GM23338 (cell line): ENCODE data around the gene DOCK11.

ENCODE experiments used
- CREB1 ChIP-seq: fragments of 250-450 bp; sonication (Bioruptor Pico); IDR thresholded peaks from 2 replicates; pipeline ENCODE4 v1.5.0; 2020; ENCODE audit warnings: low read depth, mild to moderate bottlenecking, moderate library complexity
- CTCF ChIP-seq, 2 experiments: fragments of 200-600 bp in 1 of 2; sonication (generic) in 1 of 2; conservative IDR thresholded peaks; 2 replicates each; pipeline versions ENCODE4 v1.5.1 to v1.6.1; 2016 to 2017; ENCODE audit warnings: antibody characterized with exemption in 2 of 2, low read depth in 2 of 2, mild to moderate bottlenecking in 2 of 2, moderate library complexity in 1 of 2
- EZH2 ChIP-seq: fragments of 200-600 bp; sonication (generic); IDR thresholded peaks from one replicate; pipeline ENCODE4 v1.8.0; 2017; ENCODE audit warnings: antibody characterized with exemption, mild to moderate bottlenecking, low read depth; ENCODE audit not compliant: unreplicated experiment
- EZH2phosphoT487 ChIP-seq: fragments of 200-600 bp; sonication (generic); IDR thresholded peaks from one replicate; pipeline ENCODE4 v1.8.1; 2018; ENCODE audit warnings: antibody characterized with exemption; ENCODE audit not compliant: unreplicated experiment
- POLR2AphosphoS5 ChIP-seq: IDR thresholded peaks from 2 replicates; pipeline ENCODE4 v1.6.1; 2016; ENCODE audit warnings: antibody characterized with exemption, low read depth
- ZNF331 ChIP-seq: fragments of 250-450 bp; sonication (Bioruptor Pico); IDR thresholded peaks from 2 replicates; pipeline ENCODE4 v1.5.0; 2020; ENCODE audit warnings: low read depth, mild to moderate bottlenecking, moderate library complexity

GRCh38 chrX:118564498-118564897, 68.9 kb downstream of the DOCK11 start:
- TF ChIP-seq CTCF (conservative IDR thresholded peaks at IDR 0.05; ENCODE audit: low read depth in 2 of 2) (no peak), ZNF331 (CRISPR knock-in tag) (no peak), POLR2AphosphoS5 (no peak), CREB1 (CRISPR knock-in tag) (no peak), EZH2phosphoT487 (no peak), EZH2 (no peak)
